HepG2 (cell line): ENCODE results near the gene KDM6B. TPM values are rescaled to one million over a fixed set of nuclear protein-coding genes. Genes with fewer than 3 reads are reported as not detected.

Source experiments
- ADNP ChIP-seq: sonication (generic); formaldehyde crosslinking; IDR thresholded peaks from 2 replicates; pipeline ENCODE4 v1.4.0; 2020; ENCODE audit warnings: missing genetic modification reagents
- AGO1 ChIP-seq: fragments of 200-400 bp; formaldehyde crosslinking; IDR thresholded peaks from 2 replicates; pipeline ENCODE4 v1.6.1; 2017; ENCODE audit warnings: mild to moderate bottlenecking, low read depth, low read length, moderate library complexity; ENCODE audit not compliant: poor library complexity, severe bottlenecking
- ARID2 ChIP-seq: sonication (generic); formaldehyde crosslinking; IDR thresholded peaks from 2 replicates; pipeline ENCODE4 v1.8.1; 2022; ENCODE audit warnings: mild to moderate bottlenecking, missing genetic modification reagents, borderline replicate concordance
- ATF7-NPFF ChIP-seq: sonication (generic); formaldehyde crosslinking; IDR thresholded peaks from 2 replicates; pipeline ENCODE4 v1.8.1; 2023; ENCODE audit warnings: mild to moderate bottlenecking, low read depth, missing genetic modification reagents, moderate library complexity
- MTERF4 ChIP-seq: sonication (generic); formaldehyde crosslinking; IDR thresholded peaks from 2 replicates; pipeline ENCODE4 v1.8.0; 2023; ENCODE audit warnings: mild to moderate bottlenecking, missing genetic modification reagents
- NCOA5 ChIP-seq: sonication (generic); formaldehyde crosslinking; IDR thresholded peaks from 2 replicates; pipeline ENCODE4 v1.4.0; 2020; ENCODE audit warnings: missing genetic modification reagents
- PHF5A ChIP-seq: IDR thresholded peaks from one replicate; pipeline ENCODE4 v1.6.1; 2018; ENCODE audit warnings: low read depth, missing genetic modification reagents; ENCODE audit not compliant: unreplicated experiment
- SAFB2 ChIP-seq: sonication (generic); formaldehyde crosslinking; IDR thresholded peaks from 2 replicates; pipeline ENCODE4 v1.5.1; 2020; ENCODE audit warnings: missing genetic modification reagents, low read depth, mild to moderate bottlenecking, borderline replicate concordance
- STAG1 ChIP-seq: sonication (generic); formaldehyde crosslinking; IDR thresholded peaks from 2 replicates; pipeline ENCODE4 v1.4.0; 2020; ENCODE audit warnings: missing genetic modification reagents
- STAT6 ChIP-seq: sonication (generic); formaldehyde crosslinking; IDR thresholded peaks from 2 replicates; pipeline ENCODE4 v1.4.0; 2020; ENCODE audit warnings: missing genetic modification reagents, mild to moderate bottlenecking, borderline replicate concordance
- SUZ12 ChIP-seq: fragments of 150-350 bp; IDR thresholded peaks from 2 replicates; pipeline ENCODE4 v1.6.1; 2014; ENCODE audit warnings: low read depth, low read length
- TGIF2 ChIP-seq: IDR thresholded peaks from 2 replicates; pipeline ENCODE4 v1.6.1; 2016; ENCODE audit warnings: control low read depth, missing compliant biosample characterization
- TOPORS ChIP-seq: sonication (generic); formaldehyde crosslinking; IDR thresholded peaks from 2 replicates; pipeline ENCODE4 v1.8.0; 2023; ENCODE audit warnings: mild to moderate bottlenecking, missing genetic modification reagents
- ZBTB46 ChIP-seq: sonication (generic); formaldehyde crosslinking; IDR thresholded peaks from 2 replicates; pipeline ENCODE4 v1.4.0; 2020; ENCODE audit warnings: mild to moderate bottlenecking, missing genetic modification reagents, borderline replicate concordance
- ZKSCAN8 ChIP-seq: IDR thresholded peaks from 2 replicates; pipeline ENCODE4 v1.6.1; 2016; ENCODE audit warnings: borderline replicate concordance, missing genetic modification reagents, missing compliant biosample characterization
- ZNF251 ChIP-seq: sonication (generic); formaldehyde crosslinking; IDR thresholded peaks from 2 replicates; pipeline ENCODE4 v1.9.0; 2021; ENCODE audit warnings: mild to moderate bottlenecking, missing genetic modification reagents
- ZNF362 ChIP-seq: sonication (generic); formaldehyde crosslinking; IDR thresholded peaks from 2 replicates; pipeline ENCODE4 v1.4.0; 2020; ENCODE audit warnings: missing genetic modification reagents, mild to moderate bottlenecking, borderline replicate concordance
- ZNF510 ChIP-seq: sonication (generic); formaldehyde crosslinking; IDR thresholded peaks from 2 replicates; pipeline ENCODE4 v1.4.0; 2020; ENCODE audit warnings: low read depth, mild to moderate bottlenecking, missing genetic modification reagents
- ZNF563 ChIP-seq: sonication (generic); formaldehyde crosslinking; IDR thresholded peaks from 2 replicates; pipeline ENCODE4 v1.8.0; 2022; ENCODE audit warnings: mild to moderate bottlenecking, moderate library complexity, missing genetic modification reagents
- ZNF616 ChIP-seq: sonication (generic); formaldehyde crosslinking; IDR thresholded peaks from 2 replicates; pipeline ENCODE4 v1.5.0; 2020; ENCODE audit warnings: low read depth, mild to moderate bottlenecking, missing genetic modification reagents
- ZNF782 ChIP-seq: sonication (generic); formaldehyde crosslinking; IDR thresholded peaks from 2 replicates; pipeline ENCODE4 v1.4.0; 2020; ENCODE audit warnings: missing genetic modification reagents, mild to moderate bottlenecking, borderline replicate concordance
- polyA plus RNA-seq, 8 experiments: library from polyadenylated mRNA; depleted of rRNA in 3 of 8; stranded (reverse) in 7 of 8; unstranded in 1 of 8; fragments of >200 nt; fragmentation: Illumina TruSeq in 4 of 8; extraction: Trizol in 4 of 8; gene quantifications; 2 replicates each; pipeline versions ENCODE4 v1.2.1 to v1.2.3, GENCODE V29; 2011 to 2016; ENCODE audit warnings: low read depth in 4 of 8, missing spikeins in 1 of 8, mixed read lengths in 1 of 8; ENCODE audit not compliant: insufficient read depth in 1 of 8
- total RNA-seq, 5 experiments: library from RNA; depleted of rRNA; stranded (reverse); fragments of >200 nt; fragmentation: Illumina TruSeq; extraction: Trizol; gene quantifications; 2 replicates each; pipeline ENCODE4 v1.2.3, GENCODE V29; 2016; ENCODE audit warnings: low read depth in 1 of 5

KDM6B gene
- total and polyA plus RNA-seq, 2 of the 13 experiments (the other 11 are each of a cell fraction or from before 2014, with no cell fraction given) = 1.3 to 2.1 TPM

- TF ChIP-seq TGIF2 (CRISPR knock-in tag) (peak; percentile 24; the same call in 1 of the 2 replicates), ZNF563 (CRISPR knock-in tag) (0 out of 2 replicates have a peak, but pooled peaks have one; percentile 29), STAT6 (CRISPR knock-in tag) (no peak), ZNF251 (no peak), ATF7-NPFF (0 out of 2 replicates have a peak, but pooled peaks have one; percentile 34), NCOA5 (CRISPR knock-in tag) (no peak), ZKSCAN8 (CRISPR knock-in tag) (no peak), ZBTB46 (CRISPR knock-in tag) (no peak), ZNF782 (CRISPR knock-in tag) (no peak), TOPORS (CRISPR knock-in tag) (no peak), ZNF510 (CRISPR knock-in tag) (no peak), ARID2 (CRISPR knock-in tag) (no peak), MTERF4 (0 out of 2 replicates have a peak, but pooled peaks have one; percentile 31), STAG1 (CRISPR knock-in tag) (no peak), ZNF362 (no peak), ZNF616 (CRISPR knock-in tag) (no peak), AGO1 (no peak), PHF5A (CRISPR knock-in tag) (no peak), SAFB2 (no peak), ADNP (CRISPR knock-in tag) (no peak), SUZ12 (no peak)
These were observed 814 bp upstream of the KDM6B start (continued) for GRCh38 chr17:7833011-7833794.
